HG03469 (cell line): ENCODE results near the gene PTPRD.
"Not testable (repeated sequence)": the region's sequence is repeated elsewhere in the genome, so short reads cannot be mapped to it uniquely, and the experiment has no call there.

Experiments
- ATAC-seq: cut with Tn5 transposase; IDR thresholded peaks from one replicate; pipeline ENCODE4 v1.9.1; 2021; ENCODE audit warnings: mild to moderate bottlenecking, moderate library complexity, moderate number of reproducible peaks; ENCODE audit not compliant: unreplicated experiment

The PTPRD gene

DNA sequence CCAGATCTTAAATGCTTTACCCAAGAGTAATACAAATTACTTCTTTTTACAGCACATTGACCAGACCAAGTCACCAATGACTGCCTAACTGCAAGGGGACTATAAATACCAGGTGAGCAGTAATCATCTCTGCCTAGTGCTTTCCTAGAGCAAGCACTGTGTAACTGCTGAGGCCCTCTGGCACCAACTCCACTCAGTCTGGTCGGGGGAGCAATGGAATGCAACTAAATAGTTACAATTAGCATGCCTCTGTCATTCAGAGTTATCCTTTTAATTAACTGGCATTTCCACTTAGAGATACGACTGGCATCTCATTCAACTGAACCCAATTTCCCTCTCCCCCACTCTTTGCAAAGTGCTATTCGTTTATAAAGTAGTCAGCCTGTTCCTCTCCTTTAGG, 1504.2 kb downstream of the PTPRD start:
- ATAC-seq = no peak

GRCh38 chr9:9102295-9102694, 1510.5 kb downstream of the PTPRD start:
- ATAC-seq = no peak

- ATAC-seq = no peak
These were observed 1512.7 kb downstream of the PTPRD start for GRCh38 chr9:9100070-9100469.

DNA sequence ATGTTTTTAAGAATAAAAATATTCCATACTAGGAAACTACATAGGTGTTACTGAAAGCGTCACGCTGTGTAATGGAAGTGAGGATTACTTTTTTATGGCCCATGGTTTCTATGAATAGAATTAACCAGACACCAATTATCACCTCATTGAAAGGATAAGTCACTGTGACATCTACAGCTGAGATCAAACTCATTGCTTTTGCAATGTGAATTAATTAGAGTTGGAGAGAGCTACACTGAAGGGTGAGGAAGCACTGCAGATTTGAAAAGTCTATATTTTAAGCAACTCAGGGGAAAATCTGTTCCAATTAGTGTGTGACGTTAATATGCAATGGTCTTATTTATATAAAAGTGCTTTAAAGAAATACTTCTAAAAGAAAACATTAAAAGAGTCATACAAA, 1513.2 kb downstream of the PTPRD start:
- no peak for ATAC-seq

- not testable (repeated sequence) for ATAC-seq
These were observed 1515.5 kb downstream of the PTPRD start for GRCh38 chr9:9097254-9097653.

- ATAC-seq = no peak
These were observed 1521.4 kb downstream of the PTPRD start for GRCh38 chr9:9091387-9091786.

GRCh38 chr9:9079473-9079872, 1533.3 kb downstream of the PTPRD start:
- ATAC-seq = no peak

DNA sequence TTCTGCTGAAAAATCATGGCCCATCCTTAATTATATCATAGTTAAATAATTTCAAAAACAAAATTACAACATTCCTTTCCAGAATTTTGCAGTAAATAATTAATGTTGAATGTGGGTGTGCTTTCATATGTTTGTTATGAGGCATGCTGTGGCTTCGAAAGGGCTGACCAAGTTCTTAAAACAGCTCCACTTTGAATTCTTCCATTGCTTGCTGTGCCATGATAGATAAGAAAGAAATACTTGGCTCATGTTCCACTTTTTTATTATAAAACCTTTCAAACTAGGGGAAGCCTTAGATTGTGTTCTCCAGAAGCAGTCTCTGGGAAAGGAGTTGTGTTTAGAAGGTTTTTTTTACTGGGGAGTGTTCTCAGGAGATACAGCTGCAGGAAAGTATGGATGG, 1534.5 kb downstream of the PTPRD start:
- no peak for ATAC-seq

DNA sequence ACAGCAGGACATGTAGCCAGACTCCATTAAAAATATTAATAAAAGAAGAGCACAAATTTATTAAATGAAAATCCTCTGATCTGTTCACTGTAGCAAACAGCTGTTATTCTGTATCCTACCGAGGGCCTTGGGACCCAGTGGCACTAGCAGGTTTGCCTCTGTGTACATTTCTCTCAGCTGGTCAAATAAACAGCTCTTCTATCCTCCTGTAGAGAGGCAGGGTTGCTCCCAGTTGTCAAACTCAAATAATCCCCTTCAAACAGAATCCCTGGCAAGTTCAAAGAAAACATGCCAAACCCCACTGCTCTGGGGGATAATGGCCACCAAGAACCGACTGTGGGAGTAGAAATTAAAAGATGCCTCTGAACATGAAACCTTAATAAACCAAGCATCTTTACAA, 1551.2 kb downstream of the PTPRD start:
- no peak for ATAC-seq

DNA sequence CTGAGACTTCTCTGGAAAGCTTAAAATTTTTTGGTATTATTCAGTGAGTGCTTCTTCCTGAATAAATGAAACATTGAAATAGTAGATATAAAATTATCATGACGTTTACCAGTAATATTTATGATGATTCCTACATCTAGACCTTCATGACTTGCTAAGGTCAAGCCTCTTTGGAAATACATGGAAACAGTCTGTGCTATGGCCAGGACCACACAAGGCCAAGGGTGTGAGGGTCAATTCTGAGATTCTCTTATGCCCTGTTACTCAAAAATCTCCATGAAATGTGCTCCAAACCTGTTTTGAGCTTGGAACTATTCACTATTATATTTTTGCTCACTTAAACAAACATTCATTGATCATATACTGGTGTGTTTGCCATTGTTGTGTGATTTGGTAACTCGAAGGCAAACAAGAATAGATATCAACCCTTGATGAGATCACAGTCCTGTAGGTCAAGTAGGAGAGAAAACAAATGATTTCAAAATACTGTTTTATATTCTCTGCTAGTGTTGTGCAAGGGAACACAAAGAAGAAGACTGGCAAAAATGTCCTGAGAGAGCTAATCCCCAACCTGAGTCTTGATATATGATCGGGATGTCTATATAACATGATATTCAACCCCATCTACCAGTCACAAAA, 1558.3 kb downstream of the PTPRD start:
- ATAC-seq = no peak

DNA sequence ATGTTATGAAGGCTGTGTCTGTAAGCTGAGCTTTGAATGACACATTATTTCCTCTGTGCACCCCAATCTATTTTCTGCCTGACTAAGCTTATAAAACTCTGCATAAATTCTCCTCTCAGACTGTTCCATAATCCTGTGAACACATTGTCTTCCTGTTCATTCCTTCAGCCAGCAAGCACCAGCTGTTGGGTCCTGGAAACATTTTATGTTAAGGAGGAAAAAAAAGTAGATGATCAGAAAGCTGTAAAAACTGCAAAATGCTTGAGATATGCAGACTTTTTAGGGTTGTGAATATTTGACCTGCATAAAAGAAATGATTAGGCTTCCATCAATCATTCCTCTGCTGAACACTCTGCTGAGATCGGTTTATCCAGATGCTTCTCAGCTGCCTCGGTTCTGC, 1567.2 kb downstream of the PTPRD start:
- ATAC-seq = no peak

GRCh38 chr9:9045072-9045471, 1567.7 kb downstream of the PTPRD start:
- ATAC-seq = no peak

DNA sequence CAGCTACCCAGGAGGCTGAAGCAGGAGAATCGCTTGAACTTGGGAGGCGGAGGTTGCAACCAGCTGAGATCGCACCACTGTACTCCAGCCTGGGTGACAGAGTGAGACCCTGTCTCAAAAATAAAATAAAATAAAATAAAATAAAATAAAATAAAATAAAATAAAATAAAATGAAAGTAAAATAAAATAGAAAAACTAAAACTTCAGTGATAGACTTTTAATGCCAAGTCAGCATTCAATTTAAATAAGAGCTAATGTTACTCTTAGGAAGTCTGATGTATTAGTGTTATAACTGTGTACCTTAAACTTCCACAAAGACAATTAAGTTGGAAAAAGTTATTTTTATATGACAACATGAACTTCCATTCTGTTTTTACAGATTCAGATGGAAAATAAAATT, 1569.0 kb downstream of the PTPRD start:
- not testable (repeated sequence) for ATAC-seq

- no peak for ATAC-seq
These were observed 1571.0 kb downstream of the PTPRD start for GRCh38 chr9:9041756-9042155.

DNA sequence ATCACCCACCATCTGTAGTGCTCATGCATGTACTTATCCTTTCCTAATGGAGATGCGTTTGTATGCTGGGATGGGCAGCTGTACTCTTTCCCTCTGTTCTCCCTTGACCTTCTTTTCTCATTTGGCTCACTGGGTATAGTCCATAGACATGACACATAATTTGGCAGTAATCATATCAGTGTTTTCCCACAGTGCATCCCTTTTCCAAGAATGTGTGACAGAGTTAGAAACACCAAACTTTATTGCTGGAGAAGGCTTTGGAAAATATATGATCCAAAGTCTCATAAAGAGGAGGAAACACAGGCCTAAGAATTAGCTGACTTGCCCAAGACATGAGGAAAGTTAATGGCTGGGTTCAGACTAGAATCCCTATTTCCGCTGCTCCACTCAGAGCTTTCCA, 1579.8 kb downstream of the PTPRD start:
- no peak for ATAC-seq

DNA sequence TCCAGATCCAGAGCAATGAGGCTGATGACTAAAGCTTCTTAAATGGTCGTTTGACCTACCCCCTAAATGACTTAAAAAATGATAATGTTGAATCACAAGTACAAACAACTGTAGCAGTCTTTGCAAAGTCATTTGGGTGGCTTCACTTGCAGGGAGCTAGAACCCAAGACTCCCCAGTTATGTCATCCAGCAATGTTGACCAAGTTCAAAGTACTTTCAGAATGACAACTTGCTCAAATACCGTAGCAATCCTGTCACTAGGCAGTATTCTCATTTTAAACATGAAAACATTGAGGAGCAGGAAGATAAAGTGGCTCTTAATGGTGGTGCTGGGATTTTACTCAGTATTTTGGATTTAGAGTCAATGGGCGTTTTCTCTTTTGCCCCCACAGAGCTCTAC, 1596.2 kb downstream of the PTPRD start:
- ATAC-seq = no peak

GRCh38 chr9:9004810-9005209, 1608.0 kb downstream of the PTPRD start:
- ATAC-seq = no peak

DNA sequence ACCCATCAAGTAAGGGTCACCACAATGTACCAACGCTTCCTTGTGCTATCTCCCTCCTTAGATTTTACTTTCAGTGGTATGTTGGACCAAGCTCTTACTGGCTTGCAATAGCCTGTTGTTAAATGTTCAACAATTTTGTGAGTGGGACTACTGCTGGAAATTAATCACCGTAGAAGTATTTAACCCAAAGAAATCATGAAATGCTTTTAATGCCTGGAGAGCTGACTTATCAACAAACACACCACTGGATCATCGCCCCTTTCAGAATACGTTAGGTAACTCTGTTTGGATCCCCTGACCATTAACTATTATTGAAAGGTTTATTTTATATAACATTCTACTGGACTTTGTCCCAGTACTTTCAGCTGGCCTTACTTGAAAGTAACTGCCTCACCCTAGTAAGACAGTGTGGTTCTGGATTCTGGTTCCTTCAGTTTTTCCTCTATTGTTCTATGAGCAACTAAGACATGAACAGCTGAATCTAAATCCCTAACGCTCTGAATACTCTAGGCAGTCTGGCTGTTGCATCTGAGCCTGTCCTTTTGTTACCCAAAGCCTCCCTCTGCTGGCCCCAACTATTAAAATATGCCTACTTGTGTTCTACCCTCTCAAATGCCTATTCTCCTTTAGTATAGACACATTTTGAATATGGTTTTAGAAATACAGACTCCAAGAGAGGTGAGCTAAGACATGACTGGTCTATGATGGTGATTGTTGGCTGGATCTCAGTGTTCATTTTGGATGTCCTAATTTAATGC, 1609.8 kb downstream of the PTPRD start:
- ATAC-seq = no peak

DNA sequence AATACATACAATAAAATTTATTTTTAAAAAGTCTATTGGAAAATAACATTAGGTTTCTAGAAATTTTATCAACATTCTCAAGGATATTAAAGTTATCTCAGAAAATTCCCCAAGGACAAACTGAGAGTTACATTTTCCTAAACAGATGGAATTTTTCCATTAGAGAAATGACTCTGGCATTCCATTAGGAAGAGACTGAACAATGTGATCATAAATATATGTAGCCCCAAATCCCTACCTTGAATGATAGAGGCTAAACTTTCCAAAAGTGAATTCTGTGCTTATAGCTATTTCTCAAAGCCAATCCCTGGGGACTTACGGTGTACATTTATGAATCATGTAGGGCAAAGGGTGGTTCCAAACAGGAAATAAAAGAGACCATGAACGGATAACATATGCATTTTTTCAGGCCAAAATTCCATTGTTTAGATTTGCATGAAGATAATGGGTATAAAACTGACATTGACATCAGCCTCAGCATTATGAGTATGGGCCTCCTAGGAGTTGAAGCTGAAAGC, 1632.2 kb downstream of the PTPRD start:
- no peak for ATAC-seq

DNA sequence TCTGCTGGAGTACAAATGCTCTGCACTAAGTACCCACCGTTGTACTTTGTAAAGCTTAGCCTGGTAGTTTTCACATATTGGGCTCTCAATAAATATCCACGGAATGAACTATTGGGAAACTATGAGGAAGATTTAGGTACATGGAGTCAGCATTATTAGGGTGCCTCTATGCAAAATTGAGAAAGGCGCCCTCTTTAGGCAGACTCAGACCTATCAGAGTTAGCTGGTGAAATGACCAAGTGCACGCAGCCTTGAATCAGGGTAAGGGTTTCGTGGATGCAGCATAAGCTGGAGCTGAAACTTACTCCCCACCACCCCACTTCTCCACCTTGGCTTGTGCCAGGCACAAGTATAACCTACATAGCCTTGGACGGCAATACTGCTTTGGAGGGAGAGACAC, 1634.5 kb downstream of the PTPRD start:
- ATAC-seq = no peak

DNA sequence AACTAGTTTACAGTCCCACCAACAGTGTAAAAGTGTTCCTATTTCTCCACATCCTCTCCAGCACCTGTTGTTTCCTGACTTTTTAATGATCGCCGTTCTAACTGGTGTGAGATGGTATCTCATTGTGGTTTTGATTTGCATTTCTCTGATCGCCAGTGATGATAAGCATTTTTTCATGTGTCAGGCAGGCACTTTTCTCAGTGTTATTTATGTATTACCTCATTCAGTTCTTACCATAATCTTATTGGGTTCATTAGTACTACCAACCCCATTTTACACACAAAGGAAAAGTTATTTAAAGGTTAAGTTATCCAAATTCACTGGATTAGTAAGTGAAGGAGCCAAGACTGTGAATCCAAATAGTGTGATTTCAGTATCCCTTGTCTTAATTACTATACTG, 1644.5 kb downstream of the PTPRD start:
- not testable (repeated sequence) for ATAC-seq

DNA sequence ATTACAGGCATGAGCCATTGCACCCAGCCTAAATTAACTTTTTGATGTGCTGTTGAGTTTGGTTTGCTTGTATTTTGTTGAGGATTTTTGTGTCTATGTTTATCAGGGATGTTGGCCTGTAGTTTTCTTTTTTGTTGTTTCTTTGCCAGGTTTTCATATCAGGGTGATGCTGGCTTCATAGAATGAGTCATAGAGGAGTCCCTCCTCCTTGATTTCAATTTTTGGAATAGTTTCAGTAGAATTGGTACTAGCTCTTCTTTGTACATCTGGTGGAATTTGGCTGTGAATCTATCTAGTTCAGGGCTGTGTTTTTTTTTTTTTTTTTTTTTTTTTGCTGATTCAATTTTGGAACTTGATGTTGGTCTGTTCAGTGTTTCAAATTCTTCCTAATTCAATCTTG, 1648.9 kb downstream of the PTPRD start:
- no peak for ATAC-seq
